Amygdala (tissue), 56 donors: Measurements from ENCODE around the gene TMUB2.
"Not testable (repeated sequence)": the region's sequence is repeated elsewhere in the genome, so short reads cannot be mapped to it uniquely, and the experiment has no call there.

Source experiments
- DNase-seq, 56 donors: peaks; one replicate each; lab custom pipeline; 2025; lab: John Stamatoyannopoulos, UW

The TMUB2 gene

DNA sequence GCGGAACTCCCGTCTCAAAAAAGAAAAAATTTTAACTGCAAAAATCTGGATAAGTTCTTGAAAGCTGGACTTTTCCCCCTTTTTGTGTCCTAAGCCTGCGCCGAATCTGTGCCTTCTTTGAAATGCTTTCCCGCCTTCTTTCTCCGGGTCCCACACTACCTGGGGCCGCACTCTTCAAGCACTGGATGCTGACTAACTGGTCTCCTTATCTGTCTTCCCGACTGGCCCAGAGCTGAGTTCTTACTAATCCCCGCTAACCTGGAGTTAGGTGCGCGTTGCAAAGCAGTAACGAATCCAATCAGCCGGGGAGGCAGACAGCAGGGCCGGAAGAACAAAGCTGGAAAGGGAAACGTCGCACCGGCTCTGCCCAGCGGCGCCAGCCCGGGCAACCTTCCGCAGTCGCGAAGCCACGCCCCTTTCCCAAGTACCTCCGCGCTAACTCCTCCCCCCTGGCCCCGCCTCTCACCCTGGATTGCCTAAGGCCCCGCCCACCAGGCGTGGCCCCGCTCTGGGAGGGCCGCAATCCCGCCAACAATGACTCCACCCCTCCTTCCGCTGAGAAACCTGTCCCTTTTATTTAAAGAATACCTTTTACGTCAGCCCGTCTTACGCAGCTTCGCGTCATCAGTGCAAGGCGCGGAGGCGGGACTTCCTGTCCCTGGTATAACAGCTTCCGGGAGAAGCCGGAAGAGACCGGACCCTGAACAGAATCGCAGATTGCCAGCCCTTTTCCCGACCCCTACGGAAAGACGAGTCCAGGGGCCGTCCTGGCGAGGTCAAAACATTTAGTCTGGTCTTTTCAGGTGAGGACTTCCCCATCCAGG is at the start of gene TMUB2:
TMUB2 (plus strand) TSS at position 666 of the 824 bp plus-strand sequence. CDS start 737 bp downstream, outside the sequence.
- DNase-seq: peak; percentile 43 to 99 (median 98)

DNA sequence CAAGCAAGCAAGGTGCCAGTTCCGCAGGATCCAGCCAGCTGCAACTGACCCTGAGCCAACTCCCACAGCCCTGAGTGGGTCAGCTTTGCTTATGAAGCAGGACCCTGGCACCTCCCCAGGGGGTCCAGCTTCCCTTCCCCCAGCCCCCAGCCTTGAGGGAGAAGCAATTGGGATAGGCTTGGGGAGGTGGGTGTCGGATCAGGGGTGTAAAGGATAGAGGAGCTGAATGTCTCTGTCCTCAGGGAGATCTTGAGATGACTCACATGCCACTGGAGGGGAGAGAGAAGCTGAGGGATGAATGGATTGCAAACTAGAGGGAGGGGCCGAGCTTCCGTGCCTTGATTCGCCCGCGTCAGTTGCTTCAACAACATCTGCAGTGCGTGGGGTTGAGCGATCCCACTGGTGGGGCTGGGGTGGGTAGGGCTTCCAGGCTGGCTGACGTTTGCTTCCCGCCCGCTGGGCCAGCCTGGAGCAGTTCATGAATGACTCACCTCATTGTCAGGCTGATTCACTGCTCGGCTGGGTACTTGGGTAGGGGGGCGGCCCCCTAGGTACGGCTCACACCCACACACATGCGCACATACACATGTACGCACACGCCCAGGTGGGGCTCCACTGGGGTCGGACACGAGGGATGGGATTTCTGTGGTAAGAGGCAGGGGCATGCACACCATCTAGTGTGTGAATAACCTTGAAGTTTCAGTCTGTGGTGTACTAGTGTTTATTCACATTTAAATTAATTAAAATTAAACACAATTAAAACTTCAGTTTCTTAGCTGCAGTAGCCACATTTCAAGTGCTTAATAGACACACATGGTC is 48.7 kb upstream of the TMUB2 start:
- peak in 46 of 56 donors; percentile 12 to 91 (median 59) for DNase-seq

DNA sequence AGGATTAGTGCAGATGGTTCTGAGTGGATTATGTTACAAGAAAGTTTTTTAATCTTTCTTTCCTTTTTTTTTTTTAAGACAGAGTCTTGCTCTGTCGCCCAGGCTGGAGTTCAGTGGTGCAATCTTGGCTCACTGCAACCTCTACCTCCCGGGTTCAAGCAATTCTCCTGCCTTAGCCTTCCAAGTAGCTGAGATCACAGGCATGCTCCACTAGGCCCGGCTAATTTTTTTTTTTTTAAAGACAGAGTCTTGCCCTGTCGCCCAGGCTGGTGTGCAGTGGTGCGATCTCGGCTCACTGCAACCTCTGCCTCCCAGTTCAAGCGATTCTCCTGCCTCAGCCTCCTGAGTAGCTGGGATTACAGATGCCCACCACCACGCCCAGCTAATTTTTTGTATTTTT is 42.9 kb upstream of the TMUB2 start:
- not testable (repeated sequence) for DNase-seq

DNA sequence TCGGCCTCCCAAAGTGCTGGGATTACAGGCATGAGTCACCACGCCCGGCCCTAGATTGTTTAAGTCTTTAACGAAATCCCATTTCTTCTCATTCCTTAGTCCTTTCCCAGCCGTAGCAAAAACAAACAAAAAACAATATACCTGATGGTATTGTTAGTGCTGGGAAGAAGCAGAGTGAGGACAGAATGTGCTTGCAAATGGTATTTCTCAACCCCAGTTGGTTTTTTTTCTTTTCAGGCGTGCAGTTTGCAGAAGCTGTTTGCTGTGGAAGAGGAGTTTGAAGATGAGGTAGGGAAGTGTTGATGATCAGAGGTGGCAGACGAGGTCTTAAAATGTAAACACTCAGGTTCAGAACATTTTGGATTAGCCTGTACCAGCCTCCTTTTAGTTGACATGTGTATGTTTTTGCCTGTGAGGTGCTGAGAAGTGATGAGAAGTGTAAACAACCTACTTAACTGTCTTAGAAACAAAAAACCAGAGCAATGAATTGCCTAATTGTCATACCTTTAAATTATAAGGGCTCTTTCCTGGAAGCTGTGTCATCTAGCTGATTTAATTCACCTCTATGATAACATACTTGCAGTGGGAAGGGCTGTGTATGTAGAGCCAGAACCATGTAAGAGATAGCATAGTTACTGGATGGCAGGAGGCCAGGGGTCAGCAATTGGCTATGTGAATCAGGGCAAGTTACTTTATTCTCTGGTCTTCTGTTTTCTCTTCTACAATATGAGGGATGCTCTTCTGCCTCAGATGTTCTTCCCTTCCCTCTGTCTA is 41.6 kb upstream of the TMUB2 start:
- DNase-seq: no peak

DNA sequence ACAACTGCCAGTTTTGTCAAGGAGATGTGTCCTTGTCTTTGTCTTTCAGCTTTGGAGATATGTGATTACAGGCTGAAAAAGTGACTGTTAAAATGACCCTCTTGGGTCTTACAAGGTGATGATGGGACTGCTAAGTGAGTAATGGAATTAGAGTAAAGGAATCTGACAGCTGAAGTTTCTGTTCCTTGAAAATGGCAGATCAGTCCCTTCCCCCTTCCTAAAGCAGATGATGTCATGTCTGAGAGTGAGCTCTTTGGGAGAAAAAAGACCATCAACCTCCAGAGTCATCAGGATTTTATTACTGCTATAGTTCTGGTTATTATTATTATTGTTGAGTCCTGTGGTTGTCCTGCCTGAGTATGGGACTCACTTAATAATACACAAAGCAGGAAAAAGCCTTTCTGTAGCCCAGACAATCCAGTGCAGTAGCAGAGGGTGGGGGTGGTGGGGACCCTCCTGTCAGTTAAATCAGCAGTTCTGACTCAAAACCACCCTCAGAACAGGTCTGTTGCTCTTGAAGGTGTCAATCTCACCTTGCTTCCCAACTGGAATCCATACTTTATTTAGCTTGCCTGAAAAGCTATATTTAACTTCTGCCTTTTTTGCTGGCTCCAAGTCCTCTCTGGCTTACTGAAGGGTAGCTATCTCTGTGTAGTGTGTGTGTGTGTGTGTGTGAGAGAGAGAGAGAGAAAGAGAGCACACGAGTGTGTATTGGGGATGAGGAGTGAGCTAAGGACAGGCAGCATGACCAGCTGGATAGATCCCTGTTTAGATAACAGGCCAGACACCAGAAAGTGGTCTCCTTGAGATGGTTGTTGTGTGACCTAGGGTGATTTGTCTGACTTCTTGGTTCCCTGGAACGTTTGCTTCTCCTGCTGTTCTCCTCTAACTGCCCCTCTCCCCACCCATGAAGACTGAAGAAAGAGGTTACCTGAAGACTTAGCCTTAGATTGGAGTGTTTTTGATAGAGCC is 40.1 kb upstream of the TMUB2 start:
- no peak for DNase-seq

DNA sequence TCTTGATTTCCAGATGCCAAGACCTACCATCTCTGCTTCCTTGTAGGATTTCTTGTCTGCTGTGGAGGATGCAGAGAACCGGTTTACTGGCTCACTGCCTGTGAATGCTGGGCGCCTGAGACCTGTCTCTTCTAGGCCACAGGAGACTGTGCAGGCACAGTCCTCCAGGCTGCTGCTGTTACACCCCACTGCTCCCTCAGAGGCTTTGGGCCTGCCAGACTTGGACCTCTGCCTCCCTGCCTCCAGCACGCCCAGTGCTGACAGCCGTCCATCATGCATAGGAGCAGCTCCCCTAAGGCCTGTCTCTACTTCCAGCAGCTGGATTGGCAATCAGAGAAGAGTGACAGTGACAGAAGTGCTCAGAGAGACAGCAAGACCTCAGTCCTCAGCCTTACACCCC is 39.0 kb upstream of the TMUB2 start:
- DNase-seq: no peak

DNA sequence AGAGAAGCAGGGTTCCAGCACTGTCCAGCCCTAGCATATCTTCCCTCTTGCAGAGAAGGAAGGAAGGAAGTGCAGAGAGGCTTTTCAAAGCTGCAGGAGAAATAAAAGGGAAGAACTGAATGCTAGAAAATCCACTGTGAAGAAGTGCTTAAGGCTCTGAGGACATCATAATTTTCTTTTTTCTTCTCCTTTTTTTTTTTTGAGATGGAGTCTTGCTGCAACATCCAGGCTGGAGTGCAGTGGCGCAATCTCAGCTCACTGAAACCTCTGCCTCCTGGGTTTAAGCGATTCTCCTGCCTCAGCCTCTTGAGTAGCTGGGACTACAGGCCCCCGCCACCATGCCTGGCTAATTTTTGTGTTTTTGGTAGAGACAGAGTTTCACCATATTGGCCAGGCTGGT is 37.7 kb upstream of the TMUB2 start:
- DNase-seq: not testable (repeated sequence)

DNA sequence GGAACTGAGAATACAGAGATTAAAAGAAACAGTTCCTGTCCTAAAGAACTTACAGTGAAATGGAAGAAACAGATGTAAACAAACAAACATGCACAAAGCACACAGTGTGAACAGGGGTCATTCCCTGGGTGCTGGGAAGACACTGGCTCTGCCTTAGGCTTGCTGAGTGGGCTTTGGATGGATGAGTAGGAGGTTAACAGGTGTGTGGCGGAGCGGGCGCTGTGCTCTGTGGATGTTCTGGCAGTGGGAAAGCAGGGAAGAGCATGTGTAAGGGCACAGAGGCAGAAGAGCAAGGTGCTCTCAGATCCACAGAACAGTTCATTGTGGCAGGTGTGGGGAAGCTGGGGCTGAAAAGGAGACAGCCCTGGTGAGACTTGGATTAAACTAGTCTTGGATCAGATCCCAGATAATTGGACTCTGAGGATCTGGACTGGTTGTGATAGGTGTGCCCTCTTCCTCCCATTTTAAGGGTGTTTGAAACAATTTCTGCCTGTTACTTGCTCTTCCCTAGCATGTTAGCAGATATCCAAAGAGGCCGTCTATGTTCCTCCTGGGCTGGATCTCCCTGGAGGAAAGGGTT is 36.9 kb upstream of the TMUB2 start:
- no peak for DNase-seq

DNA sequence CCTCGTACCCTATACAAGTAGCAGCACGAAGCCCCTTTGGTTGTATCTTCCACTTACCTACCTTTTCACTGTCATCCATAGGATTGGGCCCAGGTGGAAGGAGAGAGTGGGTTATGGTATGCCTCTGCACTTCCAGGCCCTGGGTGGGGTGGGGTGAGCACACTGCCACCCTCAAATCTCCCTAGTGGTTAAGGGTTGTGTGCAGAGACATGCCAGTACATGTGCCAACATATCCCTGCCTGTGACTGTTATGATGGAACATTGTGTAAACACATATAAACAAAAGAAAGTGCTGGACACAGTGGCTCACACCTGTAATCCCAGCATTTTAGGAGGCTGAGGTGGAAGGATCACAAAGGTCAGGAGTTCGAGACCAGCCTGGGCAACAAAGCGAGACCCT is 33.9 kb upstream of the TMUB2 start:
- no peak for DNase-seq

DNA sequence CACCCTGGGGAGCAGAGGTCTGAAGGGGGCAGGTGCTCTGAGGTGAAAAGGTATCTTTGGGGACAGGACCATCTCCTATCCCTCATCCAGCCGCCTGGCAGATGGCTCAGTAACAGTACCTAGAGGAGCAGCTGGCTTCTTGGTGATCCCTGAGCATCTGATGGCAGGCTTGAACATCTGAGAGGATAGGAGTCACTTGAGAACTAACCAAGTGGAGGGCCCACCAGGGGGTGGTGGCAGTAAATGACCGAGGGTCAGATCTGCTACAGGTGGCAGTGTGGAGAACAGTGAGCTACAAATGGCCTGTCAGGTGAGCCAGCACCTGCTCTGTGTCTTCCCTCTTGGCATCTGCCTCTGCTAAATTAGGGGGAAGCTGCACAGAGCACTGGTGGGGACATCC is 31.3 kb upstream of the TMUB2 start:
- no peak for DNase-seq

DNA sequence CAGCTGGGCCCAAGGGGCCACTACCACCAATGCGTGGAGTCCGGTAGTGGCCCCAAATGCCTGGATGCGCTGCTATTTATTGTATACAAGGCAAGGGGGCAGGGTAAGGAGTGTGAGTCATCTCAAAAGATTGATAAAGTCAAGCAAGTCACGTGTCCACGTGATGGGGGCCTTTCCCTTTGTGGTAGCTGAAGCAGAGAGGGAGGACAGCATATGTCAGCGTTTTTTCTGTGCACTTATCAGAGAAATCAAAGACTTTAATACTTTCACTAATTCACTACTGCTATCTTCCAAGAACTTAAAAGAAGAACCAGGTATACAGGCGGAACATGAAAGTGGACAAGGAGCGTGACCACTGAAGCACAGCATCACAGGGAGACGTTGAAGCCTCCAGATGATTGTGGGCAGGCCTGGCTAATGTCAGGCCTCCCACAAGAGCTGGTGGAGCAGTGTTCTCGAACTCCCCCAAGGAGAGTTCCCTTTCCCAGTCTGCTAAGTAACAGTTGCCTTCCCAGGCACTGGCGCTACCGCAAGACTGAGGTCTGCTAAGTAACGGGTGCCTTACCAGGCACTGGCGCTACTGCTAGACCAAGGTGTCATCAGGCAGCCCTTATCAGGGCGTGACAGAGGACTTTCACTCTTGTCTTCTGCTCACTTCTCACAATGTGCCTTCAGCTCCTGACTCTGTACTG is 27.1 kb upstream of the TMUB2 start:
- DNase-seq: no peak

DNA sequence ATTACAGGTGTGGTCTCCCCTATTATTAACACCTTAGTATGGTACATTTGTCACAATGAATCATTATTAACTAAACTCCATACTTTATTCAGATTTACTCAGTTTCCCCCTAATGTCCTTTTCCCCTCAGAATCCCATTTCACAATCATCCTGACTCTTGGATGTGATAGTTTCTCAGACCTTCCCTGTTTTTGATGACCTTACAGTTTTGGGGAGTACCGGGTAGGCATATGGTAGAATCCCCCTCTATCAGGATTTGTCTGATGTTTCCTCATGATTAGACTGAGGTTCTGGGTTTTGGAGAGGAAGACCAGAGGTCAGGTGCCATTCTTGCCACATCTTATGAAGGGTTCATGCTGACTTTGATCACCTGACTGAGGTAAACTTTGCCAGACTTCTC is 22.3 kb upstream of the TMUB2 start:
- DNase-seq: no peak

DNA sequence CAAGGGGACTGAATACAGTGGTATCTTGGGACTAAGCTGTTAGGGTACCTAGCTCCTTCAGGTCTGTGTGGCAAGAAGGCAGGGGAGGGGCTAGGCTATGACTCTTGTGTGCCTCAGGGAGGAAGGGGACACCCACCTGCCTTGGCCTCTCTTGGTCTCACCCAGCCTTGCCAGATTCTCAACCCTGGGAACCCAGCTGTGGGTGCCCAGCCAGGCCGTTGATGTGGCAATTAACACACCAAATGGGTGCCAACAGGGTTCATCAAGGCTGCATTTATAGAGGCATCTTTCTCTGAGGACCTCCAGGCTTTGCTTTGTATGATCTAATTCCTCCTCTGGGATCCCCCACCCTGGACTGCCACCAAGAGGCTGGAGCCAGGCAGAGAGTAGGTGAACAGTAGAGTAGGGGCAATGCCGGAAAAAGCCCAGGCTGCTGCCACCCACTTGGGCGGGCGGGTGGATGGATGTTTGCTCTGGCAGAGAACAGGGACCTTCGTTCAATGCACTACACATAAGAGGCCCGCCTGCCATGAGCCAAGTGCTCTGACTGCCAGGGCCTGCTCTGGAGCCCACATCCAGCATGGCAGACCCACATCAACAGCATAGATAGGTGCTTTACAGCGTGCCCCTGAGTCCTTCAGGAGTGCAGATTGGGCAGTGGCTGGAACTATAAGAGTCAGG is 19.5 kb upstream of the TMUB2 start:
- DNase-seq: peak in 1 of 56 donors; percentile 3

DNA sequence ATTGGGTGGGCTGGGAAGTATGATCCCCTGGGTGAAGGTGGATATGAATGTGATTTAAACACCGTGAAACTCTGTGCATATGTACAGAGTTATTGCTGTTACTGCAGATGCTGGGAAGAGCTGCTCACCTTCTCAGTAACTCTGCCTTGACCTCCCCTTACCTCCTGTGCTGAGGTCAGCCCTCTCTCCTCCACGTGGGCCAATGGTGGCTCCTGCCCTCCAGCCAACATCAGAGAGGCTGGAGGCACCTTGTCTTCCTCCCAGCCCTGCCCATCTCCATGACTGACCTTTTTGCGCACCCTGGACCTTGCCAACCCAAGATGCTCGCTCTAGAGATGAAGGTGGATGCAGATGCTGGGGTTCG is 16.7 kb upstream of the TMUB2 start:
- no peak for DNase-seq

DNA sequence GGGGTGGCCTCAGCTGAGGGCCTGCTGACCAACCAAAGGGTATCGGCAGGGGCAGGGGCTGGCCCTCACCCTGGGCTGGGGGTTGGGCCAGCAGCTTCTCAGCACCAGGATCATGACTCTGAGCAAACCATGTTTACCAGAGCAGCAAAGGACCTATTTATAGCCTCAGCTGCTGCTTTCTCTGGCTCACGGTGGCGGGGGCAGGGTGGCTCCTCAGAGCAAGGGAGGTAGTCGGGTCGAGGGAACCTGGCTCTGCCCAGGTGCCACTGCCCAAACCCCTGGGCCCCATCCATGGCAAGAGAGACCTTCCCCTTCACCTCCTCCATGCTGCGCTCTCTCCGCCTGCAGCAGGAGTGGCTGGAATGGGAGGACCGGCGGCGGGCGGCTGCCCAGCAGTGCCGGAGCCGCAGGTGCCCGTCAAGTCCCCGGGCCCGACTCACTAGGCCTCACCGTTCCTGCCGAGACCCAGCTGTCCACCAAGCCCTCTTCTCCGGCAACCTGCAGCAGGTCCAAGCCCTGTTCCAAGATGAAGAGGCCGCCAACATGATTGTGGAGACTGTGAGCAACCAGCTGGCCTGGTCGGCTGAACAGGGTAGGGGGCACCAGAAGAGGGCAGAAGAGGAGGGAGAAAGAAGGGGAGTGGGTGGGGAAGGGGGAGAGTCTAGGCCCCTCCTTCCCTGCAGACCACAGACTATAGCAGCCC is 16.1 kb upstream of the TMUB2 start, which contains the start of gene ASB16:
ASB16 (plus strand) TSS at position 206 of the 703 bp plus-strand sequence; CDS start at position 292, 86 bp downstream.
- DNase-seq: peak in 3 of 56 donors; percentile 3 to 6 (median 3)

DNA sequence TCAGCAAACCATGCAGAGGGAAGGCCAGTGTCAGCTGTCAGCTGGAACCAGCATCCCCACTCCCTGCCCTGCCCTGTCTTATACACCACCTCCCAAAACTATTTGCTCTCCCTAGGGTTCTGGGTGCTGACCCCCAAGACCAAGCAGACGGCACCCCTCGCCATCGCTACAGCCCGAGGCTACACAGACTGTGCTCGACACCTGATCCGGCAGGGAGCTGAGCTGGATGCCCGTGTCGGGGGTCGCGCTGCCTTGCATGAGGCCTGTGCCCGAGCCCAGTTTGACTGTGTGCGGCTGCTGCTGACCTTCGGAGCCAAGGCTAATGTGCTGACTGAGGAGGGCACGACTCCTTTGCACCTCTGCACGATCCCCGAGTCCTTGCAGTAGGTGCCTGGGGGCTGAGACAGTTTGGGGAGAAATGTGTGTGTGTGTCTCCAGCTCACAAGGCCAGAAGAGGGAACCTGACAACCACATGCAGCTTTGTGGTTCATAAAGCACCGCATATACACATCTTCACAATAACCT is 14.8 kb upstream of the TMUB2 start:
- no peak for DNase-seq

DNA sequence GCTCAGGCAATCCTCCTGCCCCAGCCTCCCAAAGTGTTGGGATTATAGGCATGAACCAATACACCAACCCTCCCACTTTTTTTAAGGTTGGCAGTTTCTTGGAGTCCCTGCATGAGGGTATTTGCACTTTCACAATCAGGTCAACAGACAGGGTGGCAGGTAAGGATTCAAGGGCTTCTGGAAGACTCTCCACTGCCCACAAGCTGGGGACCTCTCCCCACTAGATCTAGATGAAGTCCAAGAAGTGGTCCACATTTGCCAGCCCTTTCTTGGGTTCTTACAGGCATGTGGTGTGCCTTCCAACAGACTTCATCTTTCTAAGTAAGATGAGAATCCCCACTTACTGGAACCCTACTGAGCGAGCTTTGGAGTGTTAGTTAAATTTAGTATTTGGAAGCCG is 12.3 kb upstream of the TMUB2 start:
- DNase-seq: no peak
